ENCODE results near the gene VWA1.
"Not testable (repeated sequence)": the region's sequence is repeated elsewhere in the genome, so short reads cannot be mapped to it uniquely, and the experiment has no call there.

Gene VWA1

DNA sequence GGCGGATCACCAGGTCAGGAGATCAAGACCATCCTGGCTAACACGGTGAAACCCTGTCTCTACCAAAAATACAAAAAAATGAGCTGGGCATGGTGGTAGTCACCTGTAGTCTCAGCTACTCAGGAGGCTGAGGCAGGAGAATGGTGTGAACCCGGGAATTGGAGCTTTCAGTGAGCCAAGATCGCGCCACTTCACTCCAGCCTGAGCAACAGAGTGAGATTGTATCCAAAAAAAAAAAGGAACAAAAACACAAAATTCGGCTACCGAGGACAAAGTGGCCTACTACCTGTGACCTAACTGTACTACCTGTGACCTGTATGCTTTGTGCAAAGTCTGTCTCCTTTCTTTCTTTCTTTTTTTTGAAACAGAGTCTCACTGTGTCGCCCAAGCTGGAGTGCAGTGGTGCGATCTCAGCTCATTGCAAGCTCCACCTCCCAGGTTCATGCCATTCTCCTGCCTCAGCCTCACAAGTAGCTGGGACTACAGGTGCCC is 32.5 kb upstream of the VWA1 start:
- H3K4me3 ChIP-seq (ENCODE audit: low read depth, low read length): not testable (repeated sequence)

- no peak overlapping the region for H3K4me3 ChIP-seq (ENCODE audit: low read depth, low read length)
Observed at GRCh38 chr1:1403653-1404052, 31.8 kb upstream of the VWA1 start.

DNA sequence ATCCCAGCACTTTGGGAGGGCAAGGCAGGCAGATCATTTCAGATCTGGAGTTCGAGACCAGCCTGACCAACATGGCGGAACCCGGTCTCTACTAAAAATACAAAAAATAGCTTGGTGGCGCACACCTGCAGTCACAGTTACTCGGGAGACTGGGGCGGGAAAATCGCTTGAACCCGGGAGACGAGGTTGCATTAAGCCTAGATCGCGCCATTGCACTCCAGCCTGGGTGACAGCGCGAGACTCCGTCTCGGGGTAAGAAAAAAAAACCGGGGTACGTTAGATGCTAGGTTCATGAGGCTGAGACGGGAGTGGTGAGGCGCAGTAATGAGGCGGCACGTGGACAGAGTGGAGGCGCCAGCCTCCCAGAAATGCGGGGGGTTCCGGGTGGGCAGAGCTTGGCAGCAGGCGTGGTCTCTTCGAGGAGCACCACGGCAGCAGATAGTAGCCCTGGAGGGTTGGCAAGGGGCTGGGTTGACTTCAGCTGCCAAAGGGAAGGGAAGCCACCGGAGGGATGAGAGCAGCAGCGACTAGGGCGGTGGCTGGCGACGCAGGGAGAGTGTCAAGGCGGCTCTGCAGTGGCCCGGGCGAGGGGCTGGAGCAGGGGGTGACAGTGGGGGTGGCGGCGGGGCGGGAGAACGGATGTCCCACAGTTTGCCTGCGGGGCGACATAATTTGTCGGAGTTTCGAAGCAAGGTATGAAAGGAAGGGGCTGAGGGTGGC is 29.2 kb upstream of the VWA1 start:
- peak overlapping the region; percentile 92 for H3K4me3 ChIP-seq (ENCODE audit: low read depth, low read length)

- H3K4me3 ChIP-seq (ENCODE audit: low read depth, low read length): peak within 1 kb of the TSS; percentile 92
Observed at GRCh38 chr1:1406821-1407635, 28.5 kb upstream of the VWA1 start, which contains the start of gene MRPL20. Gene MRPL20, minus strand, starts transcription at chr1:1407293. Its CDS starts 76 bp downstream, at chr1:1407217.

DNA sequence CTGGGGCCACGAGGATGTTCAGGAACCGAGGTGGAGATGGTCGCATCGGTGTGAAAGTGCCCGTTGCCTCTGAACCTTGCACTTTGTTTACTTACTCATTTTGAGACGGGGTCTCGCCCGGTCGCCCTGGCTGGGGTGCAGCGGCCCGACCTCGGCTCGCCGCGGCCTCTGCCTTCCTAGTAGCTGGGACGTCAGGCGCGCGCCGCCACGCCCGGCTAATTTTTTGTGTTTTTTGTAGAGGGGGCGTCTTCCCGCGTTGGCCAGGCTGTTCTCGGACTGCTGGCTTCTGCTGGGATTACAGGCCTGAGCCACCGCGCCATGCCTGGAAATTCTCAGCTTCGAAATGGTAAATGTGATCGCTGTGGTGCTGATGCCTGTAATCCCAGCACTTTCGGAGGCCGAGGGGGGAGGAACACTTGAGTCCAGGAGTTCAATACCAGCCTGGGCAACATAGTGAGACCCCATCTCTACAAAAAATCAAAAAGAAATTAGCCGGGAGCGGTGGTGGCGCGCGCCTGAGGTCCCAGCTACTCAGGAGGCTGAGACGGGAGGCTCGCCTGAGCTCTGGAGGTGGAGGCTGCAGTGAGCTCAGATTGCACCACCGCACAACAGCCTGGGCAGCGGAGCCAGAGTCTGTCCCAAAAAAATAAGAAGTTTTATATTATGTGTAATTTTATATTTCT is 27.7 kb upstream of the VWA1 start:
- H3K4me3 ChIP-seq (ENCODE audit: low read depth, low read length): peak overlapping the region; percentile 92

DNA sequence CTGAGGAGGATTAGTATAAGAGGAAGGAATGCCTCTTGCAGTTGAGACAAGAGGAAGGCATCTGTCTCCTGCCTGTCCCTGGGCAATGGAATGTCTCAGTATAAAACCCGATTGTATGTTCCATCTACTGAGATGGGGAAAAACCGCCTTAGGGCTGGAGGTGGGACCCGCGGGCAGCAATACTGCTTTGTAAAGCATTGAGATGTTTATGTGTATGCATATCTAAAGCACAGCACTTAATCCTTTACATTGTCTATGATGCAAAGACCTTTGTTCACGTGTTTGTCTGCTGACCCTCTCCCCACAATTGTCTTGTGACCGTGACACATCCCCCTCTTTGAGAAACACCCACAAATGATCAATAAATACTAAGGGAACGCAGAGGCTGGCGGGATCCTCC is 25.3 kb upstream of the VWA1 start:
- H3K4me3 ChIP-seq (ENCODE audit: low read depth, low read length): not testable (repeated sequence)

DNA sequence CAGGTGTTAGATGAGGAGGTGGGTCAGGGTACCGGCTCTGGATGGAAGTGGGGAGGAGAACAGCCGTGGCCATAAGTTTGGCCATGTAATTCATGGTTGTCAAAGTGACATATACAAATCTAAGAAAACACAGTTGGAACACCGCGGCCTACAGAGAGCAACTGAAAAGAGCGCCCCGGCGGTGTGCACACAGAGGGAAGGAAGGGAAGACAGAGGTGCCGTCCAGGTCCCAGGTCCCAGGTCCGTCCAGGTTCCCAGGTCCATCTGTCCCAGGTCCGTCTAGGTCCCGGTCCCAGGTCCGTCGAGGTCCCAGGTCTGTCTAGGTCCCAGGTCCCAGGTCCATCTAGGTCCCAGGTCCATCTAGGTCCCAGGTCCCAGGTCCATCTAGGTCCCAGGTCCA is 23.9 kb upstream of the VWA1 start:
- no peak overlapping the region for H3K4me3 ChIP-seq (ENCODE audit: low read depth, low read length)

DNA sequence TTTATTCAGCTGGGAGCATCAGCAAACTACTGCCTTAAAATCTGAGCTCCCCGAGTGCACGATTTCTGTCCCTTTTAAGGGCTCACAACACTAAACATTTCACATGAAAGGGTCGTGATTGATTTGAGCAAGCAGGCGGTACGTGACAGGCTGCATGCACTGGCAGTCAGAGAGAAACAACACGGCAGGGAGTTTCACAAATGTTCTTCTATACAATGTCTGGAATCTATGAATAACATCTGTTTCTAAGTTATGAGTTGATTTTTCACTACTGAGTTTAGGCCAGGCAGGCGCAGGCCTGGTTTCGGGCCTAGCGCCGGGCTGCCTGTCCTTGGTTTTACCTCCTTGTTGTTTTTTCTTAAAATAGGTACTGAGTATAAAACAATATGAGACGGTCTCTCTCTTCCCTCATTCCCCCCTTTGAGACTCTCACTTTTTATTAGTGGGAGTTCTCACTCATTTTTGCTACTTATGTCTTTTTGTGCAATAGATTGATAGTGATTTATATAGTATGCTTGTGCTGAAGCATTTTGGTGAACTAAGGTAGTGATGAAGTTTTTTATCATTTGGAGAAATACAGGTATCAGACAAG is 23.1 kb upstream of the VWA1 start:
- not testable (repeated sequence) for H3K4me3 ChIP-seq (ENCODE audit: low read depth, low read length)

DNA sequence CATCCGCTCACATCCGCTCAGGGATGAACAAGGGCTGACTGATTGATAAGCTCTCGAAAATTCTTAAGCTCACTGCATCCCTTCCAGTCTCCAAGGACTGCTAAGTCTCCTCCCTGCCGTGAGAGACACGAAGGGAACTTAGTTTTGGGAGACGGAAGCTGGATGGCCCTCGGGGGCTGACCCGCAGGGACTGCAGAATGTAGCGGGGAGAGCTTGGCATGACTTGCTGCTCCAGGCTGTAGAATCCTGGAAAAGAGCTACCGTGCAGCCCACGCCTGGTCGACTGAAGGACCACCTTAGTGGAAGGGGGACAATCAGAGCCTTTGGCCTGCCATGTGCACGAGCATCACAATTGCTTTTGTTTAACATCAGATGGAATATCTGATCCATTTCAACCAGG is 19.7 kb upstream of the VWA1 start:
- no peak overlapping the region for H3K4me3 ChIP-seq (ENCODE audit: low read depth, low read length)

DNA sequence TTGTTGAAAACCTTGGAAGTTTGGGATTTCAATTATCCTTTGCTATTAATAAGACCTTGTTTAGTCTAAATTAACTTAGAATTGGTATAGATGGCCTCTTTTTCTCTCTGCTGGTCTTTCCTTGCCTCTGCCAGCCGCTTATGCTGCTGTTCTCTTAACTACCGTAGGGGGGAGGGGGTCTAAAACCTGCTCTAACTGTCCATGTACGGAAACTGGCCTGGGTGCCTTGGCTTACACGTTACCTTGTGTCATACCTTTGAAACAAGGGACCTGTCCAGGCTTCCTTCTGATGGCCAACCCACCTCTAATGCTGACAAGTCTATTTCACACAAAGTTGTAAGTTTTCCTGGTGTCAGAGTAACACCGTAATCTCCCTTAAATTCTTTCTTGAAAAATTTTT is 18.1 kb upstream of the VWA1 start:
- not testable (repeated sequence) for H3K4me3 ChIP-seq (ENCODE audit: low read depth, low read length)

GRCh38 chr1:1417825-1418463 is 17.5 kb upstream of the VWA1 start:
- not testable (repeated sequence) for H3K4me3 ChIP-seq (ENCODE audit: low read depth, low read length)

GRCh38 chr1:1418464-1419362 is 16.8 kb upstream of the VWA1 start:
- H3K4me3 ChIP-seq (ENCODE audit: low read depth, low read length): no peak overlapping the region

DNA sequence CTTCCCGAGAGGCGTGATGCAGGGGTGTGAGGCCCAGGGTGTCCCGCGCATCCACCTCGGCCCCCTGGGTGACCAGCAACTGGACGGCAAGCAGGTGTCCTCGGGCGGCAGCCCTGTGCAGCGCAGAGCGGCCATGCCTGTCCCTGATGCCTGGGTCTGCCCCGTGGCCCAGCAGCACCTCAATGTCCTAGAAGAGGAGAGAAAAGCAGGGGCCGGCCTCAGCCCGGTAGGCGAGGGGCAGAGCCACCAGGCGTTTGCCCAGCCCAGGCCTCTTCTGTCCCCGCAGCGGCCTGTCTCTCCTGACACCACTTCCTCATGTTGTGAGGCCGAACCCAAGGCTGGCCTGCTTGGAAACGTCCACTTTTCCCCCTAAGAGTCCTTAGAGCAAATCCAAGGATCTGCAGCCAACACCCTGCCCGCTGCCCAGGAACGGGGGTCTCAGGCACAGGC is 16.1 kb upstream of the VWA1 start:
- H3K4me3 ChIP-seq (ENCODE audit: low read depth, low read length): no peak overlapping the region

- H3K4me3 ChIP-seq (ENCODE audit: low read depth, low read length): no peak overlapping the region
Observed at GRCh38 chr1:1419813-1420653, 15.5 kb upstream of the VWA1 start.

- no peak overlapping the region for H3K4me3 ChIP-seq (ENCODE audit: low read depth, low read length)
Observed at GRCh38 chr1:1420654-1421141, 14.8 kb upstream of the VWA1 start.

GRCh38 chr1:1421147-1421906 is 14.2 kb upstream of the VWA1 start, which contains the start of gene ANKRD65:
Gene ANKRD65, minus strand, starts transcription at chr1:1421276. Its CDS starts 271 bp downstream, at chr1:1421005.
- H3K4me3 ChIP-seq (ENCODE audit: low read depth, low read length): no peak within 1 kb of the TSS

GRCh38 chr1:1421907-1422464 is 13.5 kb upstream of the VWA1 start:
- no peak overlapping the region for H3K4me3 ChIP-seq (ENCODE audit: low read depth, low read length)
